ENCODE results near the gene RBMS3. TPM values are rescaled to one million over a fixed set of nuclear protein-coding genes. Genes with fewer than 3 reads are reported as not detected.

RBMS3 gene
- total and polyA plus RNA-seq, 2 of the 8 experiments (the other 6 are each of a cell fraction or from before 2014, with no cell fraction given), result 3.7 to 6.9 TPM

GRCh38 chr3:29864809-29865208, 583.9 kb downstream of the RBMS3 start (continued):
- TF ChIP-seq FOSL1 (IDR thresholded peaks at IDR 0.05; ENCODE audit: insufficient read depth, low read depth, low read length), result no peak
- TF ChIP-seq SAP30 (IDR thresholded peaks at IDR 0.05; ENCODE audit: insufficient read depth, insufficient replicate concordance, low read length), result no peak
- no peak for TF ChIP-seq BACH1 (IDR thresholded peaks at IDR 0.05; ENCODE audit: low read length)
- no peak for TF ChIP-seq SRF (IDR thresholded peaks at IDR 0.05; ENCODE audit: low read depth, low read length)
- no peak for TF ChIP-seq POLR2AphosphoS5 (IDR thresholded peaks at IDR 0.05; ENCODE audit: low read depth, low read length)
